Lower lobe of right lung (tissue), 2 donors: ENCODE results near the gene CCDC88C. TPM values are rescaled to one million over a fixed set of nuclear protein-coding genes. Genes with fewer than 3 reads are reported as not detected.

Experiments
- ATAC-seq, 2 donors: fragments of 200-7000 bp; cut with Tn5 transposase; one replicate each; pipeline ENCODE4 v1.9.1; 2020 to 2022; ENCODE audit warnings: mild to moderate bottlenecking in 2 of 2, moderate library complexity in 2 of 2
- DNase-seq: peaks from one replicate; pipeline ENCODE4 v3.0.0-alpha.2; 2020
- H3K27ac ChIP-seq: fragments of 200-600 bp; one replicate; pipeline ENCODE4 v1.8.0; 2022
- H3K27me3 ChIP-seq: fragments of 200-600 bp; one replicate; pipeline ENCODE4 v1.8.0; 2022; ENCODE audit warnings: low read depth
- H3K36me3 ChIP-seq: fragments of 200-600 bp; one replicate; pipeline ENCODE4 v1.8.0; 2022; ENCODE audit warnings: mild to moderate bottlenecking
- H3K4me1 ChIP-seq: fragments of 200-600 bp; one replicate; pipeline ENCODE4 v1.8.0; 2022
- H3K4me3 ChIP-seq: fragments of 200-600 bp; one replicate; pipeline ENCODE4 v1.8.0; 2022; ENCODE audit warnings: mild to moderate bottlenecking
- H3K9me3 ChIP-seq: fragments of 200-600 bp; one replicate; pipeline ENCODE4 v1.8.0; 2022
- CTCF ChIP-seq: fragments of 200-600 bp; IDR thresholded peaks from one replicate; pipeline ENCODE4 v1.8.0; 2022; ENCODE audit warnings: antibody characterized with exemption, mild to moderate bottlenecking
- intact Hi-C: fragments of 100-400 bp; cut with DNase I; formaldehyde crosslinking; loops from one replicate; pipeline ENCODE4 v1.11.0; 2022
- total RNA-seq: library from RNA; stranded (reverse); fragmentation: NEBNext Ultra II Directional; extraction: Animal tissue kit (Norgen Biotek cat#: 25700); gene quantifications from one replicate; pipeline ENCODE4 v1.2.1, GENCODE V29; 2021
- donor health status: DM: no; HTN: yes; CAD: no; lungs with severe emphysema.

The CCDC88C gene
- total RNA-seq, 1 donor from 2014 or later: 45.8 TPM

GRCh38 chr14:91377700-91378652 is 39.6 kb downstream of the CCDC88C start:
- peak; percentile 36 to 58 for ATAC-seq
- Histone ChIP-seq H3K27ac (peak overlapping the region; percentile 24), H3K9me3 (no peaks in the 10 kb centered on the region), H3K4me3 (no peak overlapping the region), H3K36me3 (no peaks in the 10 kb centered on the region), H3K27me3 (no peaks in the 10 kb centered on the region), H3K4me1 (peaks cover 79% of the 10 kb centered on the region)
- TF ChIP-seq CTCF: no peak
- no peak for DNase-seq
- intact Hi-C loops: no loop called here

- Histone ChIP-seq H3K4me3 (no peak overlapping the region), H3K9me3 (no peaks in the 10 kb centered on the region), H3K4me1 (peaks cover 85% of the 10 kb centered on the region), H3K27ac (peak overlapping the region; percentile 24), H3K36me3 (no peaks in the 10 kb centered on the region), H3K27me3 (no peaks in the 10 kb centered on the region)
- ATAC-seq (no peak), DNase-seq (no peak)
- intact Hi-C loops: no loop called here
- TF ChIP-seq CTCF: no peak
Observed at GRCh38 chr14:91376547-91377477, 40.8 kb downstream of the CCDC88C start.

GRCh38 chr14:91375720-91376452 is 41.7 kb downstream of the CCDC88C start:
- intact Hi-C loops: no loop called here

GRCh38 chr14:91374879-91375702 is 42.5 kb downstream of the CCDC88C start:
- DNase-seq (no peak), ATAC-seq (peak in 1 of 2 donors; percentile 13)
- Histone ChIP-seq H3K4me3 (no peak overlapping the region), H3K27me3 (no peaks in the 10 kb centered on the region), H3K9me3 (no peaks in the 10 kb centered on the region), H3K4me1 (peaks cover 92% of the 10 kb centered on the region), H3K27ac (no peak overlapping the region), H3K36me3 (no peaks in the 10 kb centered on the region)
- intact Hi-C loops: no loop called here
- TF ChIP-seq CTCF: no peak

More at GRCh38 chr14:91375720-91376452, 41.7 kb downstream of the CCDC88C start:
- DNase-seq (no peak), ATAC-seq (no peak)
- H3K36me3 ChIP-seq: no peaks in the 10 kb centered on the region
- H3K27me3 ChIP-seq: no peaks in the 10 kb centered on the region
- no peak overlapping the region for H3K27ac ChIP-seq
- peaks cover 92% of the 10 kb centered on the region for H3K4me1 ChIP-seq
- TF ChIP-seq CTCF: no peak
- no peaks in the 10 kb centered on the region for H3K9me3 ChIP-seq
- H3K4me3 ChIP-seq: no peak overlapping the region
